ENCODE results near the gene MYO15B.

Gene MYO15B

DNA sequence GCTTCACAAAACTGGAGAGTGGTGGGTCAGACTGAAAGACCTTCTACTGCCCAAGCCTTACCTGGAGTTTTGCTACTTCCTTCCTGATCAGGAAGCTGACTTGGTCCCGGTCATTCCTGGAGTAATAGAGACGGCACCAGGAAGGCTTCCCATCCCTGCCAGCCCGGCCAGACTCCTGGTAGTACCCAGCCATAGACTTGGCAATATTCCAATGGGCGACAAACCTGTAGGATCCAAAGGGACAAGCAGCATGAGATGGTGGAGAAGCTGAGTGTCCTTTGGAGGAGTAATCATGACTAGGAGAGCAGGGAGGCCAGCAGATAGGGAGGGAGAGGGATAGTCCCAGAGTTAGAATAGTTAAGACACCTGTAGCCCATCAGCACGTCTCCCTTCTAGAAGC is 70.6 kb downstream of the MYO15B start:
- H3K4me3 Mint-ChIP-seq = no peak overlapping the region
- H3K36me3 Mint-ChIP-seq = peaks cover 25% of the 10 kb centered on the region
- no peaks in the 10 kb centered on the region for H3K9me3 Mint-ChIP-seq
- DNase-seq (ENCODE audit: low spot score in 2 of 2) (no peak), ATAC-seq (no peak)
- H3K4me1 Mint-ChIP-seq = no peaks in the 10 kb centered on the region
- no peak overlapping the region for H3K27ac Mint-ChIP-seq

DNA sequence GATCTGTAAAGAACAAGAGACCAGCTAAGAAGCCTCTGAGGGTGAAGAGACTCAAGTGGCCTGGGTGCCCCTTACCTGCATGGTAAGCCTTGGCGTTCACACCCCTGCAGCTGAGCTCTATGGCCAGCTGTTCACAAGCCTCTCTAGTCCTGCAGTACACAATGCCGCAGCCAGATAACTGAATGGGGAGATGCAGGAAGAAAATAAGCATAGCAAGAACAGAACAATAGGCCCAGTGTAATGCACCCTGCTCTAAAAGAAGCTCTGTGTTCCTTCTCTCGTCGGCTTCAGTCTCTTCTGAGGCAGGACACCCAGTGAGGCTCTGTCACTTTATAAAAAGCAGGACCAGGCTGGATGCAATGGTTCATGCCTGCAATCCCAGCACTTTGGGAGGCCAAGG is 73.9 kb downstream of the MYO15B start:
- no peak for ATAC-seq
- no peak for DNase-seq (ENCODE audit: low spot score in 2 of 2)
- Mint-ChIP-seq H3K27ac (no peak overlapping the region), H3K4me3 (no peak overlapping the region), H3K36me3 (peaks cover 32% of the 10 kb centered on the region), H3K4me1 (peaks cover 8% of the 10 kb centered on the region), H3K9me3 (no peaks in the 10 kb centered on the region)

DNA sequence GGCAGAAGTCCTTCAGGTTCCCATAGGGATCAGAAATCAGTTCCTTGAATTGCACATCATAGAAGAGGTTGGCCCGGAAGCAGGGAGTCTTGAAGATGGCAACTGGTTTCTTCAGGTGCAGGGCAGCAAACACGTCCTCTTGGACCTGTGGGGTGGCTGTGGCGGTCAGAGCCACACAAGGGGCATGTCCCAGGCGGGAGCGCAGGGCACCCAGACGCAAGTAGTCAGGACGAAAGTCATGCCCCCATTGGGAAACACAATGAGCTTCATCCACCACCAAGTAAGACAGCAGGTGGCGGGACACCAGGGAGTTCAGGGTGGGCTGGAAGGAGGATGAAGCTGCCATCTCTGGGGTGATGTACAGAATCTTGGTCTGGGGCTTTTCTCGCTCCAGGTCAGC is 74.9 kb downstream of the MYO15B start:
- Mint-ChIP-seq H3K4me3 (no peak overlapping the region), H3K9me3 (no peaks in the 10 kb centered on the region), H3K36me3 (peaks cover 22% of the 10 kb centered on the region), H3K4me1 (peaks cover 8% of the 10 kb centered on the region), H3K27ac (no peak overlapping the region)
- no peak for ATAC-seq
- DNase-seq (ENCODE audit: low spot score in 2 of 2) = no peak

DNA sequence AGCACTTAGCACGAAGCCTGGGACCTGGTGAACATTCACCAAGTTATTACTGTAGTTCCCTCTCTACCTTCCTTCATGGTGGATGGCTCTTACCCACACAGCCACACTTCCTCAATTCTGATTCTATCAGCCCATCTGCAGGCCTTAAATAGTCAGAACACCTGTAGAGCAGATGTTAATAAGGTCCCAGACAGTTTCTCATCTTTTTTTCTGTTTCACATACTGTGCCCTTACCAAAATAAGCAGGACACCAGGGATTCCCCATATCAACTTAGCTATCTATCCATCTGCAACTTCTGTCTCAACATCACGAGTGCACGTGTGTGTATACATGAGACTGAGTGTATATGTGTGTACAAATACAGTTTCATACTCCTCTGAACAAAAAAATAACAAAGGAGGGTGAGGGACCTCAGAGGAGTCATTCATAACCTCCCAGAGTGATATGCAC is 76.5 kb downstream of the MYO15B start:
- Mint-ChIP-seq H3K27ac (no peak overlapping the region), H3K4me1 (peaks cover 16% of the 10 kb centered on the region), H3K4me3 (no peak overlapping the region), H3K9me3 (no peaks in the 10 kb centered on the region), H3K36me3 (peaks cover 32% of the 10 kb centered on the region)
- DNase-seq (ENCODE audit: low spot score in 2 of 2) = no peak
- no peak for ATAC-seq

DNA sequence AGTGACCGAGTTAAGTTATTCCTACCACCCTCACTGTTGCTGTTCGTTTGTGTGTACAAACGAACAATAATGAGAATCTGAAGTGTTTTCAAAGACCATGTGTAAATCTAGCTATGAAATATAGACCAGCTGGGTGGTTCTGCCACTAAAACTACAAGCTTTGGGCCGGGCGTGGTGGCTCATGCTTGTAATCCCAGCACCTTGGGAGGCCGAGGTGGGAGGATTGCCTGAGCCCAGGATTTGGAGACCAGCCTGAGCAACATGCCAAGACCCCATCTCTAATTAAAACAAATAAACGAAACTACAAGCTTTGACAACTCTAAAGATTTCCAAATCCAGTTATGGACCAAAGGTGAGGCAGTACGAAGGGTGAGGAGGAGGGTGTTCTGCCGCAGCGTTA is 78.4 kb downstream of the MYO15B start:
- Mint-ChIP-seq H3K27ac (no peak overlapping the region), H3K36me3 (peaks cover 51% of the 10 kb centered on the region), H3K4me1 (peaks cover 16% of the 10 kb centered on the region), H3K9me3 (no peaks in the 10 kb centered on the region), H3K4me3 (no peak overlapping the region)
- ATAC-seq (no peak), DNase-seq (ENCODE audit: low spot score in 2 of 2) (no peak)

DNA sequence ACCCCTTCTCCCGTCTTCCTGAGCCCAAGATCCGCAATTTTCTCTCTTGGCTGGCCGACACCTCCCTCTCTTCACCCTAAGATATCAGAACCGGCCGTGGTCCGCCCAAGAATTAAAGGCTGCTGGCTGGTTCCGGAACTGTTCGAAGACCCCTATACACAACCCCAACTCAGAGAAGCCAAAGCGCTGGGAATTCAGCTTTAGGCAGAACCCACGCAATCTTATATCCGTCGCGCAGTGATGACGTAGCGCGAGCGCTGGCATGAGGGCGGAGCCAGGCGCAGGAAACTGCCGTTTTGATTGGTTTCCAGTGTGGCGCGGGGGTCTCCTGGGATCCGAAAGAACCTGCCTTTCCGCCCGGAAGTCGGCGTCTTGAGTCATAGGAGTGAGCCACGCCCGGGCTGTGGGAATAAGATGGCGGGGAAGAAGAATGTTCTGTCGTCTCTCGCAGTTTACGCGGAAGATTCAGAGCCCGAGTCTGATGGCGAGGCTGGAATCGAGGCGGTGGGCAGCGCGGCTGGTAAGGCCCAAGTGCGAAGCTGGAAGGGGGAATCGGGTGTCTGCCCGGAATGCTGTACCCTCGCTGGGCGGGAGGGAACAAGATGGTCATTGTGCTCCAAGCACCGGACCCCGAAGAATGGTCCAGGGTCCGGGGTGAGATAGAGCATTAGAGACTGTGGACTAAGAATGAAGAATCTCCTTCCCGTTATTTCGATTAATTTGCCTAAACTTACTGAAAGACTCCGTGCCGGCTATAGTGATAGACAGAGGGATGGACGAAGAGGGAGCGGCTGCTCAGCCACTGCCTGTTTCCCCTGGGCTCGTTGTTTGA is 79.6 kb downstream of the MYO15B start, which contains the start of the genes RECQL5 and SAP30BP:
TSS of gene RECQL5 (minus strand) at position 196 of the 832 bp plus-strand sequence. CDS start 597 bp downstream, outside the sequence.
TSS of gene SAP30BP (plus strand) at position 380 of the 832 bp plus-strand sequence. CDS start at position 415, 35 bp downstream.
- Mint-ChIP-seq H3K9me3 (no peaks in the 10 kb centered on the region), H3K27ac (no peak within 1 kb of the TSS), H3K4me3 (no peak within 1 kb of the TSS), H3K4me1 (peaks cover 16% of the 10 kb centered on the region), H3K36me3 (peaks cover 61% of the 10 kb centered on the region)
- peak; percentile 91 to 100 for DNase-seq (ENCODE audit: low spot score in 2 of 2)
- peak; percentile 100 for ATAC-seq

DNA sequence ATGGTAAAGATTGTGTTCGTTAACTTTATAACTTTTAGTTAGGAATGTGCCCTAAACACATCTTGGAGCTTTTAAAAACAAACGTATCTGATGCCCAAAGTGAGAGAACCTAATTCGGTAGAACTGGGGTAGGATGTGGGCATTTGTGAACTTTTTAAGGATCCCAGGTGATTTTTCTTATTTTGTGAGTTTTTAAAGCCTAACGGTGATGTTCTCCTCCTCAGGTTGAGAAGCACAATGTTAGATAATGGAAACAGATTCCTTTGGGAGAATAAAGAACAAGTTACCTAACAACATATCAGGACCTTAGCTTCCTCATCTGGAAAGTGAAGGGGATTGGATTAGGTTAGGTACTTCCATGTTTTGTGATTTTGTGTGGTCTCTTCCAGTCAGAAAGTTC is 80.2 kb downstream of the MYO15B start:
- no peak for DNase-seq (ENCODE audit: low spot score in 2 of 2)
- H3K9me3 Mint-ChIP-seq = no peaks in the 10 kb centered on the region

DNA sequence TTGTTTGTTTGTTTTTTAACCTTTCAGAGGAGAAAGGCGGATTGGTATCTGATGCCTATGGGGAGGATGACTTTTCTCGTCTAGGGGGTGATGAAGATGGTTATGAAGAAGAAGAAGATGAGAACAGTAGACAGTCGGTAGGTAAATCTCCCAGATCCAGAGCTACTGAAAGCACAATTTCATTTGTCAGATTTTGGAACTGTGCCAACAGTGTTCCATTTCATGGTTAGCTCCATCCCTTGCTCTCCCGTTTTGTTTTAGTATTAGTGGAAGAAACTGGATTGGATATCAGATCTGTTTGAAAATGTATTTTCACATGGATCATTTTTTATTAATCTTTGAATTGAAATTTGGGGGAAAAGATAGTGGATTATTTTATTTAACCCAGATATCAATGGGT is 80.9 kb downstream of the MYO15B start:
- DNase-seq (ENCODE audit: low spot score in 2 of 2) (no peak), ATAC-seq (no peak)
- H3K9me3 Mint-ChIP-seq = no peaks in the 10 kb centered on the region
- no peak overlapping the region for H3K27ac Mint-ChIP-seq
- H3K36me3 Mint-ChIP-seq = peaks cover 68% of the 10 kb centered on the region
- H3K4me3 Mint-ChIP-seq = no peak overlapping the region
- peaks cover 16% of the 10 kb centered on the region for H3K4me1 Mint-ChIP-seq

More for the DNA sequence above, 80.2 kb downstream of the MYO15B start:
- ATAC-seq = no peak
- Mint-ChIP-seq H3K36me3 (peaks cover 61% of the 10 kb centered on the region), H3K4me3 (no peak overlapping the region), H3K27ac (no peak overlapping the region), H3K4me1 (peaks cover 16% of the 10 kb centered on the region)

DNA sequence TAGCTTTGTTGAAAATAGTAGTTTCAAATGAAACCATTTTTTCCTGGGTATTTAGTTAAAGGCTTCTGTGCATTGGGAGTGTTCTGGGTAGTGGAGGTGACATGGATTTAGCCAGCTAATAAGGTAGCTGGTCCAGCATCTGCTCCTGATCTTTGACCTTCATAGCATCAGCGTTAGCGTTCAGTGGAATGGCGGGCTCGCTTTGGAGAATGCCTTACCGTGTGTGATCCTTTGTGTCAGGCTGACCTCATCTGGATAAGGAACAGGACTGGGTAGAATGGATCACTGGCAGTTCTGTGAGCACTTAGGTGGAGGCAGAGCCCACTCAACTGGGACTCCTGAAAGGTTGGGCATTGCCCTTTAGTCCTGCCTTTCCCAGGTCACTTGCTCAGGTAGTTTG is 83.3 kb downstream of the MYO15B start:
- Mint-ChIP-seq H3K36me3 (peaks cover 77% of the 10 kb centered on the region), H3K4me3 (no peak overlapping the region), H3K9me3 (no peaks in the 10 kb centered on the region), H3K27ac (peak overlapping the region; percentile 29), H3K4me1 (peaks cover 12% of the 10 kb centered on the region)
- ATAC-seq (no peak), DNase-seq (ENCODE audit: low spot score in 2 of 2) (no peak)

DNA sequence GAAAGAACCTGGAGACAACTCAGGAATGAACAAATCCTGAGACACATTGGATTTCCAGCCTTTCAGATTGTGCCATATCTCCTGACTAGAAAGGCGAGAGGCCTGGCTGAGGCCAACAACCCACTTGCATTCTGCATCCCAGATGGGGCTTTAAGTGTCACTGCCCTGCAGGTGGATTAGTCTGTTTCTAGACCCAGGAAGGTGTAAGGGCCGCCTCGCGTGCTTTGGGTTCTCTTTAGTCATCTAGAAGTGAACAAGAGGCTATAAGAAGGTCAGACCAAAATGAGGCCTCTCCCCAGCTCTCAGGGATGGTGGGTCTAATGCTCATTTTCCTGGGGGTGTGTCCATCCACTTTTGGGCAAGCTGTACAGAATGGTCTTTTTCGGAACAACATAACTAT is 84.4 kb downstream of the MYO15B start:
- DNase-seq (ENCODE audit: low spot score in 2 of 2) (no peak), ATAC-seq (no peak)
- Mint-ChIP-seq H3K27ac (no peak overlapping the region), H3K9me3 (no peaks in the 10 kb centered on the region), H3K4me3 (no peak overlapping the region), H3K4me1 (peaks cover 7% of the 10 kb centered on the region), H3K36me3 (peaks cover 88% of the 10 kb centered on the region)

DNA sequence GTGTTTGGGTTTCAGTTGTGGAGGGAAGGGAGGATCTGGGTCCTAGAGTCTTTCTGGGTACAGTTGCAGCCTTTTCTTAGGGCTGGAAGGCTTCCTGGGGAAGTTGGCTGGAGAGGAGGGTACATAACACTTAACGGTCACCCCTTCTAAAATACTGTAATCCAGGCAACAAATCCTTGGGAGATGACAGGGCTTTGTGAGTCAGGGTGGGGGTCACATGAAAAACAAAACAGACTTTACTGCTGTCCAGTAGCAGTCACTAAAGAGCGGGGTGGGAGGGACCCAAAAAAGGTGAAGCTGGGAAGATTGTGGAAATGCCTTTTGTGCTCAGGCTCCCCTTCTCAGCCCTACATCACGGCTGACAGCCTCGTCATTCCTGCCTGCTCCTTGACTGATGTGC is 85.9 kb downstream of the MYO15B start:
- ATAC-seq = no peak
- Mint-ChIP-seq H3K27ac (no peak overlapping the region), H3K4me3 (no peak overlapping the region), H3K4me1 (peaks cover 2% of the 10 kb centered on the region), H3K36me3 (peaks cover 98% of the 10 kb centered on the region), H3K9me3 (no peaks in the 10 kb centered on the region)
- no peak for DNase-seq (ENCODE audit: low spot score in 2 of 2)

Measured in stimulated activated effector memory CD8-positive, alpha-beta T cell treated with anti-CD3 and anti-CD28 coated beads, Interleukin-12 subunit alpha, Interleukin-12 subunit beta, amount 100 ng/mL, for 72 hours (primary cell).